Kidney (tissue), 14 donors: ENCODE measurements around the gene ZNF326. TPM values are rescaled to one million over a fixed set of nuclear protein-coding genes. Genes with fewer than 3 reads are reported as not detected.

Source experiments
- DNase-seq, 5 donors: peaks; one replicate each; pipeline ENCODE4 v3.0.0-alpha.2; 2013 to 2020
- FAIRE-seq: peaks from 2 replicates; lab custom pipeline; 2012; peaks lifted over from hg19 to GRCh38; lab: Jason Lieb, UNC
- H3K27ac ChIP-seq, 2 donors: one replicate each; pipeline ENCODE4 v1.7.0; 2013; ENCODE audit warnings: low read depth in 2 of 2, low read length in 2 of 2, inconsistent platforms in 1 of 2
- H3K27me3 ChIP-seq: one replicate; pipeline ENCODE4 v1.7.1; 2013; ENCODE audit warnings: low read length, inconsistent platforms; ENCODE audit not compliant: control insufficient read depth, insufficient read depth
- H3K36me3 ChIP-seq, 3 donors: one replicate each; pipeline versions ENCODE4 v1.7.0 to v1.7.1; 2013; ENCODE audit warnings: low read length in 3 of 3, control low read depth in 1 of 3, inconsistent platforms in 1 of 3; ENCODE audit not compliant: insufficient read depth in 3 of 3, control insufficient read depth in 2 of 3
- H3K4me1 ChIP-seq, 3 donors: one replicate each; pipeline versions ENCODE4 v1.7.0 to v1.7.1; 2013; ENCODE audit warnings: low read length in 3 of 3, inconsistent platforms in 1 of 3, low read depth in 1 of 3; ENCODE audit not compliant: control insufficient read depth in 2 of 3, insufficient read depth in 2 of 3
- H3K4me3 ChIP-seq, 3 donors: one replicate each; pipeline versions ENCODE4 v1.7.0 to v1.8.1; 2013; ENCODE audit warnings: low read length in 3 of 3, control low read depth in 1 of 3, inconsistent platforms in 1 of 3
- H3K9ac ChIP-seq, 3 donors: one replicate each; pipeline versions ENCODE4 v1.7.0 to v1.7.1; 2013; ENCODE audit warnings: low read length in 3 of 3, control low read depth in 1 of 3, inconsistent platforms in 1 of 3
- H3K9me3 ChIP-seq, 3 donors: one replicate each; pipeline versions ENCODE4 v1.7.0 to v1.7.1; 2013; ENCODE audit warnings: low read length in 3 of 3, control low read depth in 1 of 3, inconsistent platforms in 1 of 3; ENCODE audit not compliant: control insufficient read depth in 2 of 3, insufficient read depth in 1 of 3
- CTCF ChIP-seq: IDR thresholded peaks from 3 replicates; pipeline ENCODE4 v1.5.1; 2012; ENCODE audit warnings: mild to moderate bottlenecking, moderate library complexity, borderline replicate concordance; ENCODE audit not compliant: insufficient read depth; ENCODE audit errors: extremely low read depth
- intact Hi-C: fragments of 100-400 bp; cut with DNase I; formaldehyde crosslinking; loops from one replicate; pipeline ENCODE4 v1.11.1; 2022
- polyA plus RNA-seq: library from polyadenylated mRNA; stranded (reverse); fragments of 350-450 nt; fragmentation: Illumina TruSeq; extraction: RNeasy Lipid Tissue Mini Kit (QIAGEN cat#74804); gene quantifications from one replicate; pipeline ENCODE4 v1.2.3, GENCODE V29; 2014; ENCODE audit warnings: low read depth, low replicate concordance; ENCODE audit not compliant: insufficient read depth
- total RNA-seq: library from RNA; stranded (reverse); fragmentation: NEBNext Ultra II Directional; extraction: Animal tissue kit (Norgen Biotek cat#: 25700); gene quantifications from one replicate; pipeline ENCODE4 v1.2.1, GENCODE V29; 2021
- donor health status: control.
- donor health status: control.
- donor health status: control.
- donor health status: control.
- donor health status: control.
- donor health status: DM: yes; HTN: yes; CAD: no.
- donor health status: Normal renal cell carcinoma (clear cell type).

ZNF326 gene
- total and polyA plus RNA-seq, 2 donors from 2014 or later = 10.6 to 25.6 TPM

DNA sequence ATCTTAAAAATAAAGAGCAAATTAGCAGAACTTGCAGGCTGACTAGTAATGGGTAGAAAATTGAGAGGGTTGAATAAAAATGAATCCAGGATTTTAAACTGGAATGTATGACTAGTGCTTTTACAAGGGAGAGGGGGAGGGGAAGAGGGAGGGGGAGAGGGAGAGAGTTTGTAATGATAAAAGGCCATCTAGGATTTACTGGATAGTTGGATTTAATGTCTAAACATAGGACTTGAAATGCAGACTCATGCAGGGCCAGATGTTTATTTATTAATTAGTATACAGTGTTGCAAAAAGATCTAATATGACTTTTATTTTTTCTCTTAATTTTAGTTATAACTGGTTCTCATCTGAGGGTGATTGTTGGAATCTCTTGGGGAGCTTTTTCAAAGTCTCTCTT lies 4.3 kb downstream of the ZNF326 start:
- Histone ChIP-seq H3K4me3 (no peak overlapping the region), H3K9me3 (no peaks in the 10 kb centered on the region), H3K27me3 (no peaks in the 10 kb centered on the region), H3K9ac (no peak overlapping the region), H3K36me3 (no peaks in the 10 kb centered on the region), H3K4me1 (peaks cover 0 to 7% (median 0%) of the 10 kb centered on the region in 3 donors), H3K27ac (no peak overlapping the region)
- intact Hi-C loops = no loop called here
- no peak for TF ChIP-seq CTCF
- DNase-seq (no peak), FAIRE-seq (no peak)

DNA sequence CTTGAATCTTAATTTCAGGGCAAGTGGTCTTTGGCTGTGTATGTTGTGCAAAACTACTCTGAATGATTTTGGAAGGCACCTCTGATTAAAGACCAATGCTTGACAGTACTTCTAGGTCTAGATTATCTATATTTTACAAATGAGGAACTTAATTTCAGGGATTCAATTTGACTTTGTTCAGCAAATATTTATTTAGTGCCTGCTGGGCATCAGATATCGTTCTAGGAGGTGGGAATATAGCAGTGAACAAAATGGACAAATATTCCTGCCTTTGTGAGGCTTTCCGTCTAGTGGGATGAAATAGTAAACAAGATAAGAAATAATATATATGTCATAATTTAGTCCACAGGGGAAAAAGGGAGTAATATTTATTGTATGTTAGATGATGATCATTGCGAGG lies 4.7 kb downstream of the ZNF326 start:
- TF ChIP-seq CTCF = no peak

GRCh38 chr1:90000934-90001676 lies 6.2 kb downstream of the ZNF326 start:
- no peak for TF ChIP-seq CTCF
- intact Hi-C loops = no loop called here
- H3K4me3 ChIP-seq = no peak overlapping the region
- no peaks in the 10 kb centered on the region for H3K27me3 ChIP-seq
- H3K4me1 ChIP-seq = peaks cover 0 to 7% (median 0%) of the 10 kb centered on the region in 3 donors
- peaks cover 0 to 4% (median 0%) of the 10 kb centered on the region in 3 donors for H3K36me3 ChIP-seq
- DNase-seq (no peak), FAIRE-seq (no peak)
- H3K9ac ChIP-seq = no peak overlapping the region
- no peak overlapping the region for H3K27ac ChIP-seq
- no peaks in the 10 kb centered on the region for H3K9me3 ChIP-seq

More for the DNA sequence above, 4.7 kb downstream of the ZNF326 start:
- FAIRE-seq (no peak), DNase-seq (no peak)
- no peaks in the 10 kb centered on the region for H3K36me3 ChIP-seq
- H3K27ac ChIP-seq = no peak overlapping the region
- H3K27me3 ChIP-seq = no peaks in the 10 kb centered on the region
- no peak overlapping the region for H3K9ac ChIP-seq
- H3K9me3 ChIP-seq = no peaks in the 10 kb centered on the region
- H3K4me3 ChIP-seq = no peak overlapping the region
- H3K4me1 ChIP-seq = peaks cover 0 to 7% (median 0%) of the 10 kb centered on the region in 3 donors
- intact Hi-C loops = no loop called here
